Kidney tubule cell (primary cell): ENCODE data around the gene CRISP1.
"Not testable (repeated sequence)": the region's sequence is repeated elsewhere in the genome, so short reads cannot be mapped to it uniquely, and the experiment has no call there.

Experiments used
- DNase-seq: peaks from one replicate; pipeline ENCODE4 v3.0.0-alpha.2; 2018; ENCODE audit warnings: low spot score

Gene CRISP1

GRCh38 chr6:49839957-49840356, 26.4 kb downstream of the CRISP1 start:
- DNase-seq: no peak

GRCh38 chr6:49839162-49839561, 27.2 kb downstream of the CRISP1 start:
- DNase-seq: no peak

- DNase-seq: no peak
Observed at GRCh38 chr6:49835140-49835539, 31.2 kb downstream of the CRISP1 start.

- no peak for DNase-seq
Observed at GRCh38 chr6:49833386-49833785, 32.9 kb downstream of the CRISP1 start.

- DNase-seq: no peak
Observed at GRCh38 chr6:49826743-49827406, 39.5 kb downstream of the CRISP1 start.

GRCh38 chr6:49815166-49815565, 51.2 kb downstream of the CRISP1 start:
- no peak for DNase-seq

- DNase-seq: no peak
Observed at GRCh38 chr6:49813248-49813647, 53.1 kb downstream of the CRISP1 start.

- DNase-seq: no peak
Observed at GRCh38 chr6:49806145-49806544, 60.2 kb downstream of the CRISP1 start.

- DNase-seq: no peak
Observed at GRCh38 chr6:49805246-49805645, 61.1 kb downstream of the CRISP1 start.

GRCh38 chr6:49801525-49801924, 64.8 kb downstream of the CRISP1 start:
- no peak for DNase-seq

GRCh38 chr6:49799090-49799489, 67.2 kb downstream of the CRISP1 start:
- no peak for DNase-seq

- not testable (repeated sequence) for DNase-seq
Observed at GRCh38 chr6:49796842-49797455, 69.4 kb downstream of the CRISP1 start.

GRCh38 chr6:49790341-49790740, 76.0 kb downstream of the CRISP1 start:
- no peak for DNase-seq

- no peak for DNase-seq
Observed at GRCh38 chr6:49787176-49787575, 79.2 kb downstream of the CRISP1 start, which contains the start of gene PGK2. Gene PGK2, minus strand, starts transcription at chr6:49787285. Its CDS starts 98 bp downstream, at chr6:49787187.

- no peak for DNase-seq
Observed at GRCh38 chr6:49784272-49784671, 82.1 kb downstream of the CRISP1 start.
